ENCODE data around the gene DCAF7. TPM values are rescaled to one million over a fixed set of nuclear protein-coding genes. Genes with fewer than 3 reads are reported as not detected.

The DCAF7 gene
- total RNA-seq, 1 donor from 2014 or later, result 137 TPM

DNA sequence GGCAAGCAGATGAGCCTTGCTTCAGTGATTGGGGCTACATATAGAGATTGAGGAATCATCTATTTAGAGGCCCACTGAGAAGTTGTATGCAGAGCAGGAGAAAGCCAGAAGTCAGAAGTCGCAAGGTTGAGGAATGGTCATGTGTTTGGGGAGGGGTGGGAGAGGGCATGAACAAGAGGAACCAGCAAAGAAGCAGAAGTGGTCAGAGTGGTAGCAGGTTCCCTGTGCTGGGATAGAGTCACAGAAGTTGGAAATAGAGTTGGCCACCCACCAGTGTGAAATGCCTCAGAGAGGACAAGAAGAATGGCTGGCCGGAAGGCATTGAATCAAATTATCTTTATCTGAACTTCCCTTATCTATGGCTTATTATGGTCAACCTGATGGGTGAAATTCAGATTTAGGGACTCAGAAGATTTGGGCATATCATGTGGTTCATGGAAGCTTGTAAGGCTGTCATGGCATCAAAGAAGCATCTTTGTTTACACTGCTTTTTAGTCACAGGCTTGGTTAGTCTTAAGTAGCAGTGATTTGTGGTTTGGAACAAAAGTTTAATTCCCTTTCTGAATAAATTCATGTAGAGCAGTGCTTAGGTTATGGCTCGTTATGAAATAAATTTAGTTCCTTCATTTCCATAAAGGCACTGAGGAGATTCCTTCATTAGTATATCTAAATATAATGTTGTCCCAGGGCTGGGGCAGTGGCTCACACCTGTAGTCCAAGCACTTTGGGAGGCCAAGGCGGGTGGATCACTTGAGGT, 91.6 kb downstream of the DCAF7 start:
- no peak for DNase-seq
- H3K9me3 Mint-ChIP-seq (ENCODE audit: unreplicated experiment), result no peaks in the 10 kb centered on the region
- TF ChIP-seq CTCF (IDR thresholded peaks at IDR 0.05; ENCODE audit: partially characterized antibody, unreplicated experiment), result no peak
- no peak overlapping the region for H3K27ac Mint-ChIP-seq (ENCODE audit: unreplicated experiment)
- no peaks in the 10 kb centered on the region for H3K36me3 Mint-ChIP-seq (ENCODE audit: unreplicated experiment)
- no peak overlapping the region for H3K4me3 Mint-ChIP-seq (ENCODE audit: unreplicated experiment)
- H3K4me1 Mint-ChIP-seq (ENCODE audit: low read depth, unreplicated experiment), result no peaks in the 10 kb centered on the region
- H3K27me3 Mint-ChIP-seq (ENCODE audit: unreplicated experiment), result no peaks in the 10 kb centered on the region

Other genes with a start within 250 kb of the DCAF7 start
- 17.2 TPM for gene CYB561, start 104.2 kb upstream of the DCAF7 start, total RNA-seq (ENCODE audit: unreplicated experiment)
- gene ACE, start 73.4 kb upstream of the DCAF7 start, total RNA-seq (ENCODE audit: unreplicated experiment), result 3.7 TPM
- gene KCNH6, start 27.1 kb upstream of the DCAF7 start, total RNA-seq (ENCODE audit: unreplicated experiment), result 4.1 TPM
- gene TACO1, start 50.4 kb downstream of the DCAF7 start, total RNA-seq (ENCODE audit: unreplicated experiment), result 23.2 TPM
- 54.6 TPM for gene MAP3K3, start 71.9 kb downstream of the DCAF7 start, total RNA-seq (ENCODE audit: unreplicated experiment)
- gene LIMD2, start 149.6 kb downstream of the DCAF7 start, total RNA-seq (ENCODE audit: unreplicated experiment), result 311 TPM
- 58.8 TPM for gene STRADA, start 191.3 kb downstream of the DCAF7 start, total RNA-seq (ENCODE audit: unreplicated experiment)
- 56.4 TPM for gene CCDC47, start 223.1 kb downstream of the DCAF7 start, total RNA-seq (ENCODE audit: unreplicated experiment)
- 181 TPM for gene DDX42, start 223.7 kb downstream of the DCAF7 start, total RNA-seq (ENCODE audit: unreplicated experiment)